ENCODE results near the gene PLXNA2. TPM values are rescaled to one million over a fixed set of nuclear protein-coding genes. Genes with fewer than 3 reads are reported as not detected.

PLXNA2 gene
- total and polyA plus RNA-seq, 2 donors (not counting 1 experiment from before 2014, with no cell fraction given), result 0.31 to 1.2 TPM

DNA sequence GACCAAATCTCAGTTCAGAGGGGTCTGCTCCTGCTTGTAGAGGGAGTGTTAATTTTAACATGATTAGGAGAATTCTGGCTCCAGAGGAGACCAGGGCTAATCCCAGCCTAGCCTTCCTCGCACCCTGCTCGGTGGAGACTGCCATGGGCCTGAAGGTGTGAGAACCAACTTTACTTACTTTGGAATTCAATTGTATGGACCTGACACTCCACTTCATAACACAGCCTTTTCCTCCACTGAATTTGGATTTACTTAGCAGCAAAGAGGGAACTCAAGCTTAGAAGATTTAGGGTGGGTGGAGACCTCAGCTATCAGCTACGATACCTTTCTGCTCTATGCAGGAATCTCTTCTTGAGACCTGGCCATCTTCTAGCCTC lies 11.5 kb downstream of the PLXNA2 start:
- WGBS (ENCODE audit: insufficient coverage), result no CpG with 5 or more reads among the region's 3 CpGs
- ChIA-PET CTCF (interaction anchor here (1.7 to 3.7 kb wide), 2 partner anchors 8 to 12 kb away, joined by 5 to 29 read pairs; partner anchors contain the start of gene PLXNA2), POLR2A (no interaction called here)
- no peaks in the 10 kb centered on the region for H3K9me3 Mint-ChIP-seq (ENCODE audit: insufficient read depth)
- no peak overlapping the region for H2AFZ ChIP-seq (ENCODE audit: insufficient read depth, low read depth, low read length, poor library complexity, severe bottlenecking)
- intact Hi-C loops (cut with micrococcal nuclease), result no loop called here
- no peaks in the 10 kb centered on the region for H4K20me1 ChIP-seq (ENCODE audit: control insufficient read depth, insufficient read depth, low read length, poor library complexity, severe bottlenecking)
- ATAC-seq (ENCODE audit: low read depth), result no peak
- no peaks in the 10 kb centered on the region for H3K9me3 ChIP-seq (ENCODE audit: control extremely low read depth in 1 of 3, control insufficient read depth in 2 of 3, insufficient read depth in 1 of 3, low read length in 2 of 3)
- H3K4me3 ChIP-seq (ENCODE audit: control extremely low read depth in 1 of 5, extremely low read depth in 1 of 5, insufficient read depth in 1 of 5, low read depth in 2 of 5, low read length in 4 of 5), result no peak overlapping the region
- no peaks in the 10 kb centered on the region for H3K27me3 ChIP-seq (replicated peaks in 1 of 4; ENCODE audit: control extremely low read depth in 1 of 4, control insufficient read depth in 3 of 4, insufficient read depth in 4 of 4, low read length in 3 of 4)
- TF ChIP-seq, protein P1, sequence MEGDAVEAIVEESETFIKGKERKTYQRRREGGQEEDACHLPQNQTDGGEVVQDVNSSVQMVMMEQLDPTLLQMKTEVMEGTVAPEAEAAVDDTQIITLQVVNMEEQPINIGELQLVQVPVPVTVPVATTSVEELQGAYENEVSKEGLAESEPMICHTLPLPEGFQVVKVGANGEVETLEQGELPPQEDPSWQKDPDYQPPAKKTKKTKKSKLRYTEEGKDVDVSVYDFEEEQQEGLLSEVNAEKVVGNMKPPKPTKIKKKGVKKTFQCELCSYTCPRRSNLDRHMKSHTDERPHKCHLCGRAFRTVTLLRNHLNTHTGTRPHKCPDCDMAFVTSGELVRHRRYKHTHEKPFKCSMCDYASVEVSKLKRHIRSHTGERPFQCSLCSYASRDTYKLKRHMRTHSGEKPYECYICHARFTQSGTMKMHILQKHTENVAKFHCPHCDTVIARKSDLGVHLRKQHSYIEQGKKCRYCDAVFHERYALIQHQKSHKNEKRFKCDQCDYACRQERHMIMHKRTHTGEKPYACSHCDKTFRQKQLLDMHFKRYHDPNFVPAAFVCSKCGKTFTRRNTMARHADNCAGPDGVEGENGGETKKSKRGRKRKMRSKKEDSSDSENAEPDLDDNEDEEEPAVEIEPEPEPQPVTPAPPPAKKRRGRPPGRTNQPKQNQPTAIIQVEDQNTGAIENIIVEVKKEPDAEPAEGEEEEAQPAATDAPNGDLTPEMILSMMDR (IDR thresholded peaks at IDR 0.05), result no peak
- TF ChIP-seq EZH2 (IDR thresholded peaks at IDR 0.05; ENCODE audit: borderline replicate concordance, insufficient read depth, low read depth, low read length, poor library complexity, severe bottlenecking), result no peak
- H3K4me1 Mint-ChIP-seq, result peaks cover 13% of the 10 kb centered on the region
- H3K4me3 Mint-ChIP-seq, result no peak overlapping the region
- H3K9ac ChIP-seq (ENCODE audit: low read length), result no peak overlapping the region
- H3K27ac ChIP-seq (ENCODE audit: low read length in 2 of 2), result no peak overlapping the region
- no peaks in the 10 kb centered on the region for H3K36me3 ChIP-seq (replicated peaks in 1 of 2; ENCODE audit: control extremely low read depth in 1 of 2, control insufficient read depth in 1 of 2, extremely low read depth in 1 of 2, insufficient read depth in 2 of 2, low read length in 1 of 2)
- no peaks in the 10 kb centered on the region for H3K79me2 ChIP-seq (ENCODE audit: control insufficient read depth, insufficient read depth, low read length)
- peaks cover 34% of the 10 kb centered on the region for H3K27me3 Mint-ChIP-seq
- DNase-seq, result no peak
- H3K27ac Mint-ChIP-seq, result no peak overlapping the region
- no peak overlapping the region for H3K4me2 ChIP-seq (replicated peaks; ENCODE audit: low read depth, low read length, poor library complexity, severe bottlenecking)
- peaks cover 13% of the 10 kb centered on the region in 2 donors for H3K4me1 ChIP-seq (ENCODE audit: control insufficient read depth in 2 of 2, insufficient read depth in 2 of 2, low read length in 2 of 2)

DNA sequence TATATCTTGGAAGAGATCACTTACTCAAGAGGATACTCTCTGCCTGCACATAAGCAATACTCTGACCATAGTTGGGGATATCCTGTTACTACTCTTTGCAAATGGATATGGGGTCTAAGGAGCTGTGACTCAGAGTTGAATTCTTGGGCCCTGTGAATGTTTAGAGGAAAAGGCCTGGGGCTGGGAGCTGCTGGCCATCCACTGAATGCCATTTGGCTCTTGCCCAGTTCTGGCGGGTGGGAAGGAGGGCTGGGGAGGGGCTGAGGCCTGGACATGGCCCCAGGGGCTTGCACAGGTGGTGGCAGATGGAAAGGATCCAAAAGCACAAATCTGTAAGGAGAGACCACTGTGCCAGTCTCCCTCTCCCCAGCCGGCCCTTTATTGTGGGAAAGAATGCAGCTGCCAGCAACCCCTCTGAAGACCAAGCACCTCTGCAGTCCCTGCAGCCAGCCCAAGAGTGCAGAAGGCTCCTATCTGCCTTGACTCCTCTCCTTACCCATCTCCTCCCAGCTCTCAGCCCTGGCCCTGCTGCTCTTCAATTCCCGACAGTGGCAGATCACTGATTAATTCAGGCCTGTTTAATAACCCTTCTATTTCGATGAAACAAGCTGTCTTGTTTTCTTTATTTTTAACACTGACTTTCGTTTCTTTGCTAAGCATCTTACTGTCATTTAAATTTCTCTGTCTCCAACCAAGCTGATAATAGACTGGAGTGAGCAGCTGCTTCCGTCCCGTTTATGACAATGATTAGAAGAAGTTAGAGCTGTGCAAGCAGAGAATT lies 12.1 kb downstream of the PLXNA2 start:
- WGBS (ENCODE audit: insufficient coverage), result 93% methylated on average over 6 of the region's 7 CpGs
- Histone ChIP-seq H3K79me2 (ENCODE audit: control insufficient read depth, insufficient read depth, low read length) (no peaks in the 10 kb centered on the region), H3K36me3 (replicated peaks in 1 of 2; ENCODE audit: control extremely low read depth in 1 of 2, control insufficient read depth in 1 of 2, extremely low read depth in 1 of 2, insufficient read depth in 2 of 2, low read length in 1 of 2) (no peaks in the 10 kb centered on the region), H3K4me2 (replicated peaks; ENCODE audit: low read depth, low read length, poor library complexity, severe bottlenecking) (no peak overlapping the region), H3K27ac (ENCODE audit: low read length in 2 of 2) (no peak overlapping the region), H3K4me1 (ENCODE audit: control insufficient read depth in 2 of 2, insufficient read depth in 2 of 2, low read length in 2 of 2) (peaks cover 13% of the 10 kb centered on the region in 2 donors), H3K4me3 (ENCODE audit: control extremely low read depth in 1 of 5, extremely low read depth in 1 of 5, insufficient read depth in 1 of 5, low read depth in 2 of 5, low read length in 4 of 5) (no peak overlapping the region), H4K20me1 (ENCODE audit: control insufficient read depth, insufficient read depth, low read length, poor library complexity, severe bottlenecking) (no peaks in the 10 kb centered on the region), H3K9me3 (ENCODE audit: control extremely low read depth in 1 of 3, control insufficient read depth in 2 of 3, insufficient read depth in 1 of 3, low read length in 2 of 3) (no peaks in the 10 kb centered on the region), H3K27me3 (replicated peaks in 1 of 4; ENCODE audit: control extremely low read depth in 1 of 4, control insufficient read depth in 3 of 4, insufficient read depth in 4 of 4, low read length in 3 of 4) (no peaks in the 10 kb centered on the region), H3K9ac (ENCODE audit: low read length) (no peak overlapping the region), H2AFZ (ENCODE audit: insufficient read depth, low read depth, low read length, poor library complexity, severe bottlenecking) (no peak overlapping the region)
- TF ChIP-seq, protein P1 (IDR thresholded peaks at IDR 0.05), result no peak
- TF ChIP-seq EZH2 (IDR thresholded peaks at IDR 0.05; ENCODE audit: borderline replicate concordance, insufficient read depth, low read depth, low read length, poor library complexity, severe bottlenecking), result no peak
- Mint-ChIP-seq H3K9me3 (ENCODE audit: insufficient read depth) (no peaks in the 10 kb centered on the region), H3K4me3 (no peak overlapping the region), H3K27me3 (peaks cover 32% of the 10 kb centered on the region), H3K27ac (no peak overlapping the region), H3K4me1 (peaks cover 13% of the 10 kb centered on the region)
- CTCF ChIA-PET, result interaction anchor here (1.7 kb wide), 1 partner anchor 9 kb away, joined by 5 read pairs; no protein-coding TSS in a partner anchor
- DNase-seq, result no peak
- ATAC-seq (ENCODE audit: low read depth), result no peak
- POLR2A ChIA-PET, result no interaction called here
- intact Hi-C loops (cut with micrococcal nuclease), result no loop called here
